SK-N-SH treated with all-trans-retinoic acid at 6 μM for 48 hours (cell line): ENCODE measurements around the gene RASIP1.

Source experiments
- ATAC-seq: fragments of 200-7000 bp; cut with Tn5 transposase; 3 replicates; pipeline ENCODE4 v1.9.1; 2020; ENCODE audit warnings: mild to moderate bottlenecking, moderate library complexity
- ARNTL ChIP-seq: fragments of 450-650 bp; formaldehyde crosslinking; IDR thresholded peaks from 2 replicates; pipeline ENCODE4 v1.5.0; 2020; ENCODE audit warnings: low read depth, mild to moderate bottlenecking, moderate library complexity, borderline replicate concordance
- BACH2 ChIP-seq: fragments of 250-450 bp; sonication (Bioruptor Pico); IDR thresholded peaks from 2 replicates; pipeline ENCODE4 v1.9.0; 2021; ENCODE audit warnings: mild to moderate bottlenecking, borderline replicate concordance
- CSRNP3 ChIP-seq: fragments of 250-450 bp; sonication (Bioruptor Pico); IDR thresholded peaks from 2 replicates; pipeline ENCODE4 v1.5.1; 2021; ENCODE audit warnings: mild to moderate bottlenecking, moderate library complexity
- GLIS3 ChIP-seq: fragments of 250-450 bp; sonication (Bioruptor Pico); IDR thresholded peaks from 2 replicates; pipeline ENCODE4 v1.5.0; 2020; ENCODE audit warnings: mild to moderate bottlenecking, moderate library complexity
- ISL1 ChIP-seq: fragments of 250-450 bp; sonication (Bioruptor Pico); IDR thresholded peaks from 2 replicates; pipeline ENCODE4 v2.1.2; 2022; ENCODE audit warnings: mild to moderate bottlenecking, moderate library complexity
- PATZ1 ChIP-seq: fragments of 250-450 bp; sonication (Bioruptor Pico); IDR thresholded peaks from 2 replicates; pipeline ENCODE4 v1.8.0; 2020; ENCODE audit warnings: mild to moderate bottlenecking, moderate library complexity, borderline replicate concordance
- POU6F1 ChIP-seq: fragments of 250-450 bp; sonication (Bioruptor Pico); IDR thresholded peaks from 2 replicates; pipeline ENCODE4 v1.8.0; 2021; ENCODE audit warnings: low read depth, mild to moderate bottlenecking, moderate library complexity, borderline replicate concordance
- SNAI2 ChIP-seq: fragments of 250-450 bp; sonication (Bioruptor Pico); IDR thresholded peaks from 2 replicates; pipeline ENCODE4 v1.5.0; 2020; ENCODE audit warnings: mild to moderate bottlenecking, moderate library complexity
- TCF4 ChIP-seq: fragments of 250-450 bp; sonication (Bioruptor Pico); IDR thresholded peaks from 2 replicates; pipeline ENCODE4 v1.8.0; 2021; ENCODE audit warnings: mild to moderate bottlenecking, moderate library complexity, borderline replicate concordance
- TOX ChIP-seq: fragments of 250-450 bp; sonication (Bioruptor Pico); IDR thresholded peaks from 2 replicates; pipeline ENCODE4 v1.8.0; 2021; ENCODE audit warnings: mild to moderate bottlenecking, moderate library complexity, borderline replicate concordance
- TSHZ2 ChIP-seq: fragments of 250-450 bp; sonication (Bioruptor Pico); IDR thresholded peaks from 2 replicates; pipeline ENCODE4 v1.5.0; 2020; ENCODE audit warnings: mild to moderate bottlenecking, moderate library complexity
- ZC3H10 ChIP-seq: fragments of 250-450 bp; sonication (Bioruptor Pico); IDR thresholded peaks from 2 replicates; pipeline ENCODE4 v1.5.1; 2021; ENCODE audit warnings: mild to moderate bottlenecking, moderate library complexity
- ZFP3 ChIP-seq: fragments of 250-450 bp; sonication (Bioruptor Pico); IDR thresholded peaks from 2 replicates; pipeline ENCODE4 v1.5.0; 2020; ENCODE audit warnings: mild to moderate bottlenecking, moderate library complexity
- ZNF70 ChIP-seq: fragments of 450-650 bp; formaldehyde crosslinking; IDR thresholded peaks from 2 replicates; pipeline ENCODE4 v1.5.0; 2020; ENCODE audit warnings: mild to moderate bottlenecking, moderate library complexity

RASIP1 gene

GRCh38 chr19:48738557-48739403, 1.6 kb downstream of the RASIP1 start:
- peak; percentile 94 for ATAC-seq
- TF ChIP-seq SNAI2 (CRISPR knock-in tag) (peak; percentile 36; the same call in 1 of the 2 replicates), ARNTL (no peak), ZFP3 (CRISPR knock-in tag) (0 out of 2 replicates have a peak, but pooled peaks have one; percentile 15), TCF4 (CRISPR knock-in tag) (no peak), ZC3H10 (no peak)
- TF ChIP-seq, all 23 proteins: peak for 2

GRCh38 chr19:48737360-48737998, 2.9 kb downstream of the RASIP1 start:
- ATAC-seq, result no peak

GRCh38 chr19:48735031-48735615, 5.3 kb downstream of the RASIP1 start:
- no peak for TF ChIP-seq GLIS3
- no peak for TF ChIP-seq ISL1 (CRISPR knock-in tag)
- TF ChIP-seq ZNF70 (CRISPR knock-in tag), result no peak
- no peak for TF ChIP-seq TSHZ2 (CRISPR knock-in tag)
- TF ChIP-seq CSRNP3 (CRISPR knock-in tag), result no peak
- TF ChIP-seq BACH2, result no peak
- ATAC-seq, result no peak

More at GRCh38 chr19:48737360-48737998, 2.9 kb downstream of the RASIP1 start:
- TF ChIP-seq ZNF70 (CRISPR knock-in tag), result no peak
- no peak for TF ChIP-seq PATZ1 (CRISPR knock-in tag)
- TF ChIP-seq ZC3H10, result no peak
- TF ChIP-seq GLIS3, result no peak
- no peak for TF ChIP-seq ISL1 (CRISPR knock-in tag)
- TF ChIP-seq, all 23 proteins: peak for 0

GRCh38 chr19:48734625-48735024, 5.8 kb downstream of the RASIP1 start:
- TF ChIP-seq TOX (CRISPR knock-in tag), result no peak

GRCh38 chr19:48731452-48731851, 9.0 kb downstream of the RASIP1 start:
- TF ChIP-seq POU6F1 (no peak), GLIS3 (no peak)
- no peak for ATAC-seq

More at GRCh38 chr19:48734625-48735024, 5.8 kb downstream of the RASIP1 start:
- ATAC-seq, result no peak
